ENCODE measurements around the gene FBXO31. TPM values are rescaled to one million over a fixed set of nuclear protein-coding genes. Genes with fewer than 3 reads are reported as not detected.

Gene FBXO31
- total RNA-seq, 4 donors from 2014 or later, result 39.9 to 89.3 (median 53.6) TPM

DNA sequence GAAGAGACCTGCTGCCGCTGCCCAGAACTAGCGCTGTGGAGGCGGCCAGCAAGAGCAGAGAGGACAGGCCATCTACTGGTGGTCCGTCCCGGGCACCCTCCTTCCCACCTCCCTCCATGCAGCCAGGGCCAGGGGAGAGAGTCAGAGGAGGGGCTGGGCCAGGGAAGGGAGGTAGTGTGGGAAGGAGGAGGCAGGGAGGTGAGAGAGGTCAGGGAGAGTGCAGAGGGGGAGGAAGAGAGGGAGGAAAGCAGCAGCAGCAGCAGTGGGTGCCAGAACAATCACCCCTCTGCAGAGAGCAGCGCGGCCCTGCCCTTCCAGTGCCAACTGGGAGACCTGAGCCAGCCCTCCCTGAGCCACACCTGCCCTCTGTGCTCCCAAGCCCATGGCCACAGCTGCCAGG is 73.0 kb downstream of the FBXO31 start:
- Histone ChIP-seq H3K9me3 (no peaks in the 10 kb centered on the region), H3K4me3 (no peak overlapping the region), H3K27ac (no peak overlapping the region), H3K36me3 (no peaks in the 10 kb centered on the region), H3K4me1 (peaks cover 4% of the 10 kb centered on the region), H3K27me3 (no peaks in the 10 kb centered on the region)
- WGBS, result 90% methylated on average over 7 of the region's 7 CpGs
- TF ChIP-seq, protein P1, sequence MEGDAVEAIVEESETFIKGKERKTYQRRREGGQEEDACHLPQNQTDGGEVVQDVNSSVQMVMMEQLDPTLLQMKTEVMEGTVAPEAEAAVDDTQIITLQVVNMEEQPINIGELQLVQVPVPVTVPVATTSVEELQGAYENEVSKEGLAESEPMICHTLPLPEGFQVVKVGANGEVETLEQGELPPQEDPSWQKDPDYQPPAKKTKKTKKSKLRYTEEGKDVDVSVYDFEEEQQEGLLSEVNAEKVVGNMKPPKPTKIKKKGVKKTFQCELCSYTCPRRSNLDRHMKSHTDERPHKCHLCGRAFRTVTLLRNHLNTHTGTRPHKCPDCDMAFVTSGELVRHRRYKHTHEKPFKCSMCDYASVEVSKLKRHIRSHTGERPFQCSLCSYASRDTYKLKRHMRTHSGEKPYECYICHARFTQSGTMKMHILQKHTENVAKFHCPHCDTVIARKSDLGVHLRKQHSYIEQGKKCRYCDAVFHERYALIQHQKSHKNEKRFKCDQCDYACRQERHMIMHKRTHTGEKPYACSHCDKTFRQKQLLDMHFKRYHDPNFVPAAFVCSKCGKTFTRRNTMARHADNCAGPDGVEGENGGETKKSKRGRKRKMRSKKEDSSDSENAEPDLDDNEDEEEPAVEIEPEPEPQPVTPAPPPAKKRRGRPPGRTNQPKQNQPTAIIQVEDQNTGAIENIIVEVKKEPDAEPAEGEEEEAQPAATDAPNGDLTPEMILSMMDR (IDR thresholded peaks at IDR 0.05), result no peak
- no peak for TF ChIP-seq EP300 (IDR thresholded peaks at IDR 0.05)
- TF ChIP-seq POLR2A (IDR thresholded peaks at IDR 0.05), result no peak
- no peak for TF ChIP-seq POLR2AphosphoS5 (IDR thresholded peaks at IDR 0.05)
- no peak for DNase-seq (ENCODE audit: low spot score in 2 of 2)

DNA sequence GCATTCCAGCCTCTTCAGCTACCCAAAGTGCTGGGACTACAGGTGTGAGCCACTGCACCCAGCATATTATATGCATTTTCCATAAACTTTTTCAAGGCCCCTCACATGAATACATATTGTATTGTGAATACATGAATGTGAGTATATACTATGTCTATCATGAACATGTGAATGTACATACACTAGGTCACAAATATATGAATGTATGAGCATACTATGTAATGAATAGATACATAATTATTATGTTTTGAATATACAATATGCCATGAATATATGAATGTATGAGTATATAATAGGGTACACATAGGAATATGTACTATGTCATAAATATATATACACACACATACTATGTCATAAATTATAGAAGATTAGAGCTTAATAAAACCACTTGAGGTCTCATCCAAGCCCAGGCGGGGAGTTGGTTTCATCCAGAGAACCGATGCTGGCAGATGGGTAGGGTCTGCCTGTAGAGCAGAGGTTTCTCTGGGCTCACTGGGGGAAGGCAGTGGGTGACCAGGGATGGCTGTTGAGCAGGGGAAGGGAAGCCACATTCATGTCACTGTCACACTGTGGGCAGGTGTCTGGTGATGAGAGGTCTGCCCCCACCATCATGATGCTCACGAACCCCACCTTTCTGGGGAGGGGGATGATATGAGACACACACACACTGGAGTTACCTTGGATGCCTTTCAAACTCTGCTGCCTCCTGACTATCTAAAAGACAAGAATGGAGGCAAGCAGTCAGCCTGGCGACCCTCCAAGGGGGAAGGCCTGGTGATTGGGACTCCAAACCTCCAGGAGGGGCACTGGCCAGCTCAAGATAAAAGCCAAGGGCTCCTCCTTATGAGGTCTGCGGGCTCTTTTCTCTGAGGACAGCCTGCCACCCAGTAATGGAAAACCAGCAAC is 73.7 kb downstream of the FBXO31 start:
- Histone ChIP-seq H3K27ac (no peak overlapping the region), H3K4me3 (no peak overlapping the region), H3K36me3 (no peaks in the 10 kb centered on the region), H3K27me3 (no peaks in the 10 kb centered on the region), H3K4me1 (peaks cover 5% of the 10 kb centered on the region), H3K9me3 (no peaks in the 10 kb centered on the region)
- DNase-seq (ENCODE audit: low spot score in 2 of 2), result no peak
- WGBS, result 80% methylated on average over 5 of the region's 5 CpGs
- TF ChIP-seq, protein P1 (IDR thresholded peaks at IDR 0.05), result no peak
- TF ChIP-seq EP300 (IDR thresholded peaks at IDR 0.05), result no peak
- no peak for TF ChIP-seq POLR2A (IDR thresholded peaks at IDR 0.05)
- no peak for TF ChIP-seq POLR2AphosphoS5 (IDR thresholded peaks at IDR 0.05)

DNA sequence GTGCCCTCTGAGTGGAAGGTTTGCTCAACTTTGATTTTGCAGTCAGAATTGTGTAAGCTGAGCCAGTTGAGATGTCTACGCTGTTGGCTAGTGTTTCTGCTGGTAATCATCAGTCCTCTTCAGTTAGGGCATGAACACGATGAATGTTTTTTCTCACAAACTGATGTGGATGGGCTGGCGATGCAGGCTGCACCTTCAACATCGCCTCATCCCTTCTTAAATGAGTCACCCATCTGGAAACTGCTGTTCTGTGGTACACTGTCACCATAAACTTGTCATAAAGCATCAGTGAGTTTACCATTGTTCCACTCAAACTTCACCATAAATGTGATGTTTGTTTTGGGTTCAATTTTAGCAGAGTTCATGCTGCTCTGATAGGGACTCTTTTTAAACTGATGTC is 74.8 kb downstream of the FBXO31 start:
- H3K27ac ChIP-seq, result no peak overlapping the region
- 75% methylated on average over 4 of the region's 4 CpGs for WGBS
- no peaks in the 10 kb centered on the region for H3K36me3 ChIP-seq
- H3K27me3 ChIP-seq, result no peaks in the 10 kb centered on the region
- TF ChIP-seq, protein P1 (IDR thresholded peaks at IDR 0.05), result no peak
- TF ChIP-seq POLR2AphosphoS5 (IDR thresholded peaks at IDR 0.05), result no peak
- H3K4me1 ChIP-seq, result peaks cover 5% of the 10 kb centered on the region
- no peak overlapping the region for H3K4me3 ChIP-seq
- no peaks in the 10 kb centered on the region for H3K9me3 ChIP-seq
- DNase-seq (ENCODE audit: low spot score in 2 of 2), result no peak

- 32% methylated on average over 3 of the region's 3 CpGs for WGBS
- Histone ChIP-seq H3K4me1 (peaks cover 5% of the 10 kb centered on the region), H3K27ac (no peak overlapping the region), H3K36me3 (no peaks in the 10 kb centered on the region), H3K4me3 (no peak overlapping the region), H3K27me3 (no peaks in the 10 kb centered on the region), H3K9me3 (no peaks in the 10 kb centered on the region)
- no peak for DNase-seq (ENCODE audit: low spot score in 2 of 2)
- TF ChIP-seq POLR2A (IDR thresholded peaks at IDR 0.05), result no peak
- no peak for TF ChIP-seq POLR2AphosphoS5 (IDR thresholded peaks at IDR 0.05)
- no peak for TF ChIP-seq EP300 (IDR thresholded peaks at IDR 0.05)
- TF ChIP-seq, protein P1 (IDR thresholded peaks at IDR 0.05), result no peak
Observed at GRCh38 chr16:87306516-87306915, 77.1 kb downstream of the FBXO31 start.

DNA sequence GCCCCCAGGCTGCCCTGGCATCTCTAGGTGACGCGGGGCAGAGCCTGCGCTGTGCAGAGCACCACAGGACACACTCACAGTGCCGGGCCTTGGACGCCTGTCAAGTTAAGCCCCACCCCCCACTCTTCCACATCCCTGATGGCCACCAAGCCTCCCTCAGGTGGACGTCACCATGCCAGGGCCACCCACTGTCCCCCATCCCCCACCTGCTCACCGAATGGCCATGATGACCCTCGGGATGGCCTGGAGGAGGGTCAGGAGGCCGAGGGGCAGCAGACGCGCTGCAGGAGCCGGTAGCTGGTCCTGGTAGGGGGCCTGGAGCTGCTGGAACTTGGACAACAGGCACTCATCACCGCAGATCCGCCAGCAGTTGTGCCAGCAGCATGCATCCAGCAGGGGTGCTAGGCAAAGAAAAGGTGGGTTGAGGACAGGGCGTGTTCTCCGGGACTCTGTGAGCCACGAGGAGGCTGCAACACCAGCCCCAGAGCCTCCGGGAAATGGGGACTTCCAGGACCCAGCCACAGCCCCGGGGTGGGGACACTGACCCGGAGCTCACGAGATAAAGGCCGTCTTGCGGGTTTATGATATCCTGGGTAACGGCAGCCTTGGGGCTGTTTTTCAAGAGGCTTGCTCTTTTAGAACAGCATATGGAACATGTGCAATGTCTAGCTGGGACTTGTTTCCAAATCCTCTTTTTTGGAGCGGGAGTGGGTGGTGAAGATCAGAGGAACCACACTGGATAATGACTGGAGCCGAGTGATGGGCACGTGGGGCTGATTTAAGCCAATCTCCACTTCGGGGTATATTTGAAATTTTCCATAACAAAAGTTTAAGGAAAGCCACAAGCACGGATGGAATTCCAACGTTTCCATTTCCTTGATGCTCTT is 77.8 kb downstream of the FBXO31 start:
- 45% methylated on average over 11 of the region's 30 CpGs for WGBS
- peak overlapping the region; percentile 21 for H3K4me3 ChIP-seq
- H3K27ac ChIP-seq, result no peak overlapping the region
- TF ChIP-seq, protein P1 (IDR thresholded peaks at IDR 0.05), result peak in 1 of 2 donors; percentile 20
- TF ChIP-seq POLR2AphosphoS5 (IDR thresholded peaks at IDR 0.05) (no peak), POLR2A (IDR thresholded peaks at IDR 0.05) (no peak), EP300 (IDR thresholded peaks at IDR 0.05) (no peak)
- H3K4me1 ChIP-seq, result peaks cover 5% of the 10 kb centered on the region
- H3K36me3 ChIP-seq, result no peaks in the 10 kb centered on the region
- H3K9me3 ChIP-seq, result no peaks in the 10 kb centered on the region
- DNase-seq (ENCODE audit: low spot score in 2 of 2), result no peak
- H3K27me3 ChIP-seq, result no peaks in the 10 kb centered on the region
